Measurements from ENCODE around the gene NPTN. TPM values are rescaled to one million over a fixed set of nuclear protein-coding genes. Genes with fewer than 3 reads are reported as not detected.

The NPTN gene
- 89.0 and 98.5 TPM in 2 replicates for total RNA-seq
- polyA plus RNA-seq (2012) = 185 TPM

DNA sequence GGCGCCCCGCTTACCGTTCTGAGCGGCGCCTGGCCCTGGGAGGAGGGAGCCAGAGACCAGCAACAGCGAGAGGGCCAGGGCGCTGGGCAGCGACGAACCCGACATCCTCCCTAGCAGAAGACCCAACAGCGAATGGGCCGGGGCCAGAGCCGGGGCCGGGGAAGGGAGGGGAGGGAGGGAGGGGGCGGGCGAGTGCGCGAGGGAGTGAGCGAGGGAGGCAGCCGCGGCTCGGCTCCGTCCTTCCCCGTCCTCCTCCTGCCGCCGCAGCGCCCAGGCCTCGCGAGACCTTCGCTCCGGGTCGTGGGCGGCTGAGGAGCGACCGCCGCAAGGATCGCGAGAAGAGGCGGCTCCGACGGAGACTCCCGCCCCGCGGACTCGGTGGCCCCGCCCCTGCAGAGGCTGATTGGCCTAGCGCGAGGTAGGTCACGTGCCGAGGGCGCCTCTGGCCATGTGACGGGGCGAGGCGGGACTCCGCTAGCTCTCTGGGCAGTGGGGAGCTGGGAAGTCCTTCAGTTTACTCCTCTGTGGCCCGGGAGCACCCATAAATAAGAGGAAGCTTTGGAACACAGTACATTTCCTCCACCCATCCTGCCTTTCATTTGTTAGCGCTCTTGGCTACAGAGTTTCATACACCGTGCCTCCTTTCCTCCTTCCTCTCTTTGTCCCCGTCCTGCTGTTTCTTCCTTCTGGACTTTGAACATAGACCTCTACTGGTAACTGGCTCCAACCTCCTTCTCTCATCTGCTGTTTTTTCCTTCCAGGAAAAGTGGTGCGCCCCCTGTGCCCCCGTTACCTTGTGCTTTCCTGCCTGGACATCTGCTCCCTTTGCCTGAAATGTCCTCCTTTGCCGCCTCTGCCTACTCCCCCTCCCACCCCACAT is at the start of gene NPTN:
NPTN (minus strand) TSS at position 279 of the 880 bp plus-strand sequence; CDS start at position 105, 174 bp downstream.
- DNase-seq (ENCODE audit: low read depth) = peak; percentile 97

DNA sequence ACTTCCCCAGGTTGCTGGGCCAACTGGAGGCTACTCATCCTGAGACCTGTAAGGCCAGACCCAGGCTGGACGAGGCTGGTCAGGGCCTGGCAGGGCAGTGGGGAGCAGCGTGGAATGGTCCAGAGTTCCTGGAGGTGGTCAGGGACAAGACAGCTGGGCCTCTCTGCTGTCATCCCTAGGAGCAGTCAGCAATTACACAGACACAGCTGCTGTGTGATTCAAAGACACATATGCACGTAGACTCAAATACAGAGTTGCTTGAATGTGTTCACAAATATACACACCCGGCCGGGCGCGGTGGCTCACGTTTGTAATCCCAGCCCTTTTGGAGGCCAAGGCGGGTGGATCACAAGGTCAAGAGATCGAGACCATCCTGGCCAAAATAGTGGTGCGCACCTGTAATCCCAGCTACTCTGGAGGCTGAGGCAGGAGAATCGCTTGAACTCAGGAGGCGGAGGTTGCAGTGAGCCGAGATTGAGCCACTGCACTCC is 49.5 kb upstream of the NPTN start:
- peak; percentile 88 for DNase-seq (ENCODE audit: low read depth)

DNA sequence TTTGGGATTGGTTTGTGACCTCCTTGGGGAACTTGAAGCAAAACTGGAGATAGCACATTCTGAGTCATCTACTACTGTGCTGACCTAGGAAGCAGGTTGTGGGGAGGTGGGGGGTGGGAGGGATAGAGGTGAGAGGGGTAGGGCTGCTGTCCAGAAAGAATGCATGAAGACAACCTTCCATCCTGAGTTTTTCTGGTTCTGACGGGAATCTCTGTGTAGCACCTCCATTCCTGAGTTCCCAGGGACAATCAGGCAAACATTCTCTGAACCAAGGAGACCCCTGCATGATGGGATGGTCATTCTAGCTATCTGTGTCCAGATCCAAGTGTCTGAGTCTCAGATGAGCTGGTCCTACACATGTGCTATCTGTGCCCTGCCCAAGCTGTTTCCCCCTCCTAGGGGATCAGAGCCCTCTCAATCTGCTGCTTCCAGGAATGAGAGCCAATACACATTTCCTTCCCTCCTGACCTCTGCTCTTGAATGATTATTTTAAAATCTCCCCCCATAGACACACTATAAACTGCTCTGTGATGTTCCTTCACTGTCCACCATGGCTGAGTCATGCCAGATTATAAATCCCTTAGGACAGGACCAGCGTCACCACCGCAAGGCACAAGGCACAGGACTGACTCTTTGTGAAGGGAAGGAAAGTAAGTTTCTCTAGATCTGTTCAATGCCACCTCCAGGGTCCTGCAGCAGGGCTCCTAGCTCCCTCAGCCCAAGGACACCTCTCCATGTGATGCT is 48.8 kb upstream of the NPTN start:
- no peak for DNase-seq (ENCODE audit: low read depth)

DNA sequence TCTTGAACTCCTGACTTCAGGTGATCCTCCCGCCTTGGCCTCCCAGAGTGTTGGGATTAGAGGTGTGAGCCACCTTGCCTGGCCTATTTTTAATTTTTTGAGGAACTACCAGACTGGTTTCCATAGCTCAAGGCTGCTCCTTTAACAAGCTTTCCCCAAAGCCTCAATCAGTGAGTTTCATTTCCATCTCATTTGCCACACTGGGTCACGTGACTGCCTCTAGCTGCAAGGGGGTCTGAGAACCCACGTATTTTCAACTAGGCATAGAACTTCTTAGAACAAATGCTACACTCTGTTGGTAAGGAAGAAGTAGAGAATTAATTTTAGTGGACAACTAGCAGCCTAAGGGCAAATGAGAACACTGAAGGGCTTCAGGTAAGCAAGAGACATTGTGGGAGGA is 47.9 kb upstream of the NPTN start:
- no peak for DNase-seq (ENCODE audit: low read depth)

DNA sequence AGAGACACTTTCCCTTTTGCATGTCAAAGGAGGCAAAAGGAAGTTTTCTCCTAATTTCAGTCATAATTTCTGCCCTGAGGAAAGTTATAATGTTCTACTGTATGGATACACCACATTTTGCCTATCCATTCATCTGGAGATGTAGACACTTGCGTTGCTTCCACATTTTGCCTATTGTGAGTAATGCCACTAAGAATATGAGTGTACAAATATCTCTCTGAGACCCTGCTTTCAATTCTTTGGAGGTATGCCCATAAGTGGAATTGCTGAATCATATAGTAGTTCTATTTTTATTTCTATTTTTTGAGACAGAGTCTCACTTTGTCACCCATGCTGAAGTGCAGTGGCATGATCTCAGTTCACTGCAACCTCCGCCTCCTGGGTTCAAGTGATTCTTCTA is 47.4 kb upstream of the NPTN start:
- DNase-seq (ENCODE audit: low read depth) = no peak

DNA sequence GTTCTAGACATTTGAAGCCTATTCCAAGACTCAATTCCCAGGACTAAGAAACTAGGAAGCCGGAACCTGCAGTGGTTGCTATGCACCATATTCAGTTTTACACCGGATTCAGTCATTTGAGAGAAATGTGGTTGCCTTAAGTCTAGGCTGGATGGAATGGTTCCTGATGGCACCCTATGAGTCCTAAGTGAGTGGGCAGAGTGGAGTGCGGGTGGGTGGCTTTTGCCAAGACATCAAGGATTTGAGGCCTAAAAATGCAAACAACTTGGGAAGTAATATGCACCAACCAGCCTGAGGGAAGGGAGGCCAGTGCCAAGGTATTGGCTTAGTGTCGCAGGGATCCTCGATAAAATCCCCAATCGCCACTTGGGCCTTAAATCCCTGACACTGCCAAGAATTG is 46.8 kb upstream of the NPTN start:
- no peak for DNase-seq (ENCODE audit: low read depth)

DNA sequence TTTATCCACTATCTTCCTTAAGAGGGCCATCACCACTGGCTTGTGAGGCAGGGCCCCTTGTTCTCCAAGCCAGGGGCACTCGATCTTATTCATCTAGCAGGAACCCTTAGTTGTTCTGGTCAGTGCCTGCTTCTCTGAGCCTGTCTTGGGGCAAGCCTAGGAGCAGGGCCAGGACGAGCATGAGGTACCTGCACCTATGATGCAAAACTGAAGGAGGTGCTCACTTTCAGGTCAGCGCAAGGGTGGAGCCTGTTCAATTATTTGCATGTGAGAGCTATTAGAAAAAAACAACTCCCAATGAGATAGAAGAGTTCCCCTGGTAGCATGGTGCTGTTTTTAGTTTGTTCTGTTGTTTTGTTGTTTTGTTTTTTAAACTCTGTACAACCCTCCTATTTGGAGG is 46.0 kb upstream of the NPTN start:
- DNase-seq (ENCODE audit: low read depth) = no peak

DNA sequence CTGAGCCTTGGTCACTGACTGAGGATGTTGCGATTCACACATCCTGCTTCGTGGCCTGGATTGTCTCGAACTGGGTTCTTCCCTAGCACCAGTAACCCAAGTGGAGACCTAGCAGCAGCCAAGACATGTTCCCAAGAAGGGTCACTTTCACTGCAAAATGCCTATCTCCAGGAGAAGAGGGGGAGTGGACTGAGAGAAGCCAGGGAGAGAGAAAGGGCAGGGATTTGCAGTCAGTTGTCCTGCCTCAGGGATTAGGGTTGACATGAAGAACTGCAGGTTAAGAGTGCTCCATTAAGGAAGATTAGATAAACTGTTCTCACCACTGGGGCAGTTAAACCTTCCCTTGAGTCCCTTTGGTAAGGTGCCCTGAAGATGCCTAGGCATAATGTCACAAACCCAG is 45.3 kb upstream of the NPTN start:
- no peak for DNase-seq (ENCODE audit: low read depth)

DNA sequence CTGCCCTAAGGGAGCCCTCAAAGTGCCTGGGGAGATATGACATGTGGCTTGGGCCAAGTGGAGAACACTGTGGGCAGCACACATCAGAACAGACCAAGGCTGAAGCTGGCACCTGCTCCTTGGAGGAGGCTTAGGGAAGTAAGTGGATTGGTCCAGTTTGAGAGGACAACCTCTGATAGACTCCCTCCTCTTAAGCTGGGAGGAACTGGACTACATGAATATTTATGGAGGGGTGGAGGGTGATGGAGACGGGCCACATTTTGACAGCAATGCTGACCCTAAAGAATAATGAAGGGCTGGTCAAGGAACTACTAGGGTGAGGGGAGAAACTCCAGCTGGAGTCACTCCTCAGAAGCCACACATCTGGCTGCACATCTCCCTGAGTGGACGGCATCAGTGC is 44.5 kb upstream of the NPTN start:
- DNase-seq (ENCODE audit: low read depth) = no peak

DNA sequence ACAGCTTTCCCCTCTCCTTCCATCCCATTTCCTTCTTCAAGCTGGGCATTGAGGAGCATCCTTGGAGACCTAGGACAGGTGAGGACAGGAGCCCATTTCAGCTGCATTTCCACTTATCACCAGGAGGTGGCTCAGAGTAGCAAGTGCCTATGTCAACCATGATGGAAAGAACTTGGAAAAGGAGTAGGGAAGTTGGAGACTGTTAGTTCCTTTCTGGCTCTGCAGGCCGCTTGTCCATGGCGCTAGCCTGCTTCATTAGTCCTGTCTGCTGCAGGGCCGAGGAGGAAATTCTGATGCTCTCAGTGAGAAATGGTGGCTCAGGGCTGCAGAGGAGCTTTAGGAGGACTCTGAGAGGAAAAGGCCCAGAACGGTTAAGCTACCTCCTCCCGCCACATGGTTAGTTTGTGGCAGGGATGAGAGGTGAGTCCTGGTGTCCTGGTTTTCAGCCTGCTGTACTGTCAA is 44.0 kb upstream of the NPTN start:
- DNase-seq (ENCODE audit: low read depth) = peak; percentile 65

DNA sequence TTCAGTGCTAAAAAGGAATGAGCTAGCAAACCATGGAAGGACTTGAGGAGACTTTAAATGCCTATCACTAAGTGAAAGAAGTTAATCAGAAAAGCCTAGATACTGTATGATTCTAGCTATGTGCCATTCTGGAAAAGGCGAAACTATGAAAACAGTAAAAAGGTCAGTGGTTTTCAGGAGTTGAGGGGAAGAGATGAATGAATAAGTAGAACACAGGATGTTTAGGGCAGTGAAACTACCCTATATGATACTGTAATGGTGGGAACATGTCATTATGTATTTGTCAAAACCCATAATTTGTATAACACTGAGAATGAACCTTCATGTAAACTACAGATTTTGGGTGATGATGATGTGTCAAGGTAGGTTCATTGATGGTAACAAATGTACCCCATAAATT is 41.4 kb upstream of the NPTN start:
- DNase-seq (ENCODE audit: low read depth) = no peak

DNA sequence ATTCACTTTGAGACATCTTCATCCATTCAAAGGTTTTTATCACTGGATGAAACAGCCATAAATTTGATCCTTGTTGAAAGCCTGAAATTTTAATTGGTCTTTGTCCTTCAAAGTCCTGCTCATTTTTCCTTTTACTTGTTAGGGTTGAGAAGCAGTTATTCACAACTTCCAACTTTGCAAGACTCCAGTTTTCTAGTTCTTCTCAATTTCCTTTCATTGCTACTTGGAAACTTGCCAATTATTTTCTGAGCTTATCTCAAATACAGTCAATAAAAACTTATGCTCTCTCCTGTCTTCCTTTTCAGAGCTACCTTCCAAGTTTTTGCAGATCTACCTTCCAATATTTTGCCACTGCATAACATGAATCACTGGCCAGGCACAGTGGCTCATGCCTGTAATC is 27.3 kb upstream of the NPTN start:
- DNase-seq (ENCODE audit: low read depth) = no peak

DNA sequence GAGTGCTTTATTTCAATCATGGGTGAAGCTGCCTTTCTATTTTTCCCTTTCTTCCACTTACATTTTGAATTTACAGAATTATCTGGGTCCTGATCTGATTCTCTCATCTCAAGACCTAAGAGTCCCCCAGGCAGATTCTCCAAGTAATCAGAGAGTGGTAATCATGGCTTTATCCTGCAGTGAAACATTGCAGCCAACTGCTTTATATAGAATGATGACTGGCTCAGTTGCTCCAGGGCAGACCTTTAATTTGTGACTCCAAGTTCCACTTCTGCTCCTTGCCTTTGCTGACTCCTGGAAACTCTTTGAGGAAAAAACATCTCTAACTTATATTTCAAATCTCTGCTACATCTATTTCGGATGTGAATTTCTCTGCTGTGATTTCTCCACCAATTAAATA is 25.5 kb upstream of the NPTN start:
- no peak for DNase-seq (ENCODE audit: low read depth)

DNA sequence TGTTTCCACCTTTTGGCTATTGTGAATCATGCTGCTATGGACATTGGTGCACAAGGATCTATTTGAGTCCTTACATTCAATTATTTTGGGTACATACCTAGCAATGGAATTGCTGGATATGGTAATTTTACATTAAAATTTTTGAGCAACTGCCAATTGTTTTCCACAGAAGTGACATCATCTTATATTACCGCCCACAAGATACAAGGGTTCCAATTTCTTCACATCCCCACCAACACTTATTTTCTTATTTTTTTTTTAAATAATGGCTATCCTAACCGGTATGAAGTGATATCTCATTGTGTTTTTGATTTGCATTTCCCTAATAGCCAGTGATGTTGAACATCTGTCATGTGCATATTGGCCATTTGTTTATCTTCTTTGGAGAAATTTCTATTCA is 22.5 kb upstream of the NPTN start:
- no peak for DNase-seq (ENCODE audit: low read depth)

DNA sequence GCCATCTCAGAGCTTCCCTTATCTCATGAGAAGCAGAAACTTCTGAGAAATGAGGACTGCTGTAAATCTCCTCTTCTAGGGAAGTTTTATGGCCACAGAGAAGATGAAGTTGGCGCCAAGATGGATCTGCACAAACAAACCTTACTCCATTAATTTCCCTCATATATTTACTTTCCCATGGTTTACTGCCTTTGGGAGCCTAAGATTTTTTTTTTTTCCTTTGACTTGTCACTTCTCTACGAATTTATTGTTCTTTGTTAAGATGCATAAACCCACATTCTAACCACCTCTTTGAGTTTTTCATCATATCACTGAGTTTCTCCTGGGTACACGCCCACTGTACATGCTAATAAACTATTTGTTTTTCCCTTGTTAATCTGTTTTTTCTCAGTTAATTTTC is 21.5 kb upstream of the NPTN start:
- no peak for DNase-seq (ENCODE audit: low read depth)

DNA sequence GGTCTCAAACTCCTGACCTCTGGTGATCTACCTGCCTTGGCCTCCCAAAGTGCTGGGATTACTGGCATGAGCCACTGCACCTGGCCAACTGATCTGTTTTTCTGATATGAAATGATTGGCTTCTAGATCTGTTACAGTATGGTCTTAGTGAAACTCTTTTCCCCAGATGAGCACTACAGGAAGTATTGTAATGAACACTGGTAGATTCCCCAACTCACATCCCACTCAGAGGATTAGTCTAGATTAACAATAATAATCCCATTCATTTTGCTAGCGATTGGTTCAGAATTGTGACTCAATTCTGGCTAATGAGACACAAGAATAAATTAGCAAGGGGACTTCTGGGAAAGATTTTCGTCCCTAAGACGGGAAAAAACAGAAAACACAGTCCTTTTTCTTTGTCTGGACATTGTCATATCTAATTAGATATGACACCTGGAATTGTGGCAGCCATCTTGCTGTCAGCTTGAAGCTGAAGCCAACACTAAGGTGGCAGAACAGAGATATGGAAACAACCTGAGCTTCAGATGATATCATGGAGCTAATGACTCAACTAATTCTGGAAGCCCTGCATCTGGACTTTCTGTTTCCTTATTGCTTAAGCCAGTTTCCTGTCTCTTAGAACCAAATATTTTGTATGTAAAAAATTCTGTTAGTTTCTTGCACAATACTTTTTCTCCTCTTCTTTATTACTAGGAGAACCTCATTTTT is 17.4 kb upstream of the NPTN start:
- no peak for DNase-seq (ENCODE audit: low read depth)

DNA sequence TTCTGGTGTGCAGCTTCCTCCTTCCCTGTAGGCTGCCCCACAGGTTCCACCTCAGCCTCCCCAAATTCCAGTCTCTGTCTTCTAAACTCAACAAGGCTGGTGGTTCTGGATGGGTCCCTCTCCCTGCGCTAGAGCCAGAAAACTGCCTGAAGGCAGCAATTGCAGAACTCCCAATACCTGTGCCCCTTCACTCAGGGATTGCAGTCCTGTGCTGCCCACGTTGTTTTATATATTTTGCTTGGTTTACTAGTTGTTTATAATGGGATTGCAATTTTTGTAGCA is 14.8 kb upstream of the NPTN start:
- no peak for DNase-seq (ENCODE audit: low read depth)

DNA sequence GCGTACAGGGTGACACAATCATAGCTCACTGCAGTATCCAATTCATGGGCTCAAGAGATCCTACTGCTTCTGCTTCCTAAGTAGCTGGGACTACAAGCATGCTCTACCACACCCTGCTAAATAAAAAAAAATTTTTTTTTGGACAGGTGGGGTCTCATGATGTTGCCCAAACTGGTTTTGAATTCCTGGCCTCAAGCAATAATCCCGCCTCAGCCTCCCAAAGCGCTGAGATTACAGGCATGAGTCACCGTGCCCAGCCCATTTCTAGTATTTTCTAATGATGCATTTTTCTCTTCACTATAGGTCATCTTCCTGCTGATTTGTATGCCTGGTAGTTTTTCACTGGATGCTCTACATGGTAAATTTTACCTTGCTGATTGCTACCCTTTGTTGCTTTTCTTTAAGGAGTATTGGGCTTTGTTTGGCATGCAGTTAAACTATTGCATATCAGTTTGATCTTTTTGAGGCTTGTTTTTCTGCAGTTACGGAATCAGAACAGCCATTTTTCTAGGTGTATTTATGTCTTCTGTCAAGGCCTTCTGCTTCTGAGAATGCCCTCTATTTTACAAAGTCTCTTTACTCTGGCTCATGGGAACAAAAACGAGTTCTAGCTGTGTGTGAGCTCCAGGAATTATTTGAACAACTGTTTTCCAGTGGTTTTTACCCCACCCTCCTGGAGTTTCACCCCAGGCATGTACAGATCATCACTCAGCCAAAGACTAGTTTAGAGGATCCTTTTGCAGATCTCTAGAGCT is 14.2 kb upstream of the NPTN start:
- DNase-seq (ENCODE audit: low read depth) = no peak

DNA sequence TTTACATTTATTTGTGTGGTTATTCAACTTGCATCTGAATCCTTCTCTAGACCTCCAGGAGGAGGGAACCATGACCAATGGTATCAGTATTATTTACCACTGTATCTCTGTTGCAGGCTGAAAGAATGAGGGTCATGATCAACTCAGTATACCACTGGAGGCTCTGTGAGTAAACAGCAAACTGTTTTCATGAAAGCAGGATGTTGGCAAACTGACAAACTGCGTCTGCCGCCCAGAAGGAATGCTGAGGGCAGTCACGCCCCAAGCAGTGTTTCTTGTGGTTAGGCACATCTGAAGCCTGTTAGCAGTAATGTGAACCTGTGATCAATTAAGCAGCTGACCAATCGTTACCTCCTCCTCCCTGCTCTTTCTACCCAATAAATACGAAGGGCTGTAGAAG is 6.3 kb upstream of the NPTN start:
- DNase-seq (ENCODE audit: low read depth) = peak; percentile 67

DNA sequence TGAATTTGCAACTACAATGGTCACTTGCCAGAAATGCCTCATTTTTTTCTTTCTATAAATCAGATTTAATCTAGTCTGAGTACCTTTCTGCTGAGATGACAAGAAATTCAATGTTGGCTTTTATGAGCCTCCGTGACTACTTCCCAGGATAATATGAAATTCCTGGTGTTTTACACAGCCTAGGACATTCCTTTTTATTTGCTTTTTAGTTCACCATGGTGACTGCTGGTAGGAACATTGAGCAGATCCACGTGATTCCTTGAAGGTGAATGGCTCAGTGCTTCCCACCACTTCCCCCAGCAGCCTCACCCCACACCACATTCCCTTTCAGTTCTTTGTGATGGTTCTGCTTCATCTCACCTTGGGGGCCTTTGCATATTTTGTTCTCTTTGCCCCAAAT is 4.3 kb upstream of the NPTN start:
- DNase-seq (ENCODE audit: low read depth) = no peak

DNA sequence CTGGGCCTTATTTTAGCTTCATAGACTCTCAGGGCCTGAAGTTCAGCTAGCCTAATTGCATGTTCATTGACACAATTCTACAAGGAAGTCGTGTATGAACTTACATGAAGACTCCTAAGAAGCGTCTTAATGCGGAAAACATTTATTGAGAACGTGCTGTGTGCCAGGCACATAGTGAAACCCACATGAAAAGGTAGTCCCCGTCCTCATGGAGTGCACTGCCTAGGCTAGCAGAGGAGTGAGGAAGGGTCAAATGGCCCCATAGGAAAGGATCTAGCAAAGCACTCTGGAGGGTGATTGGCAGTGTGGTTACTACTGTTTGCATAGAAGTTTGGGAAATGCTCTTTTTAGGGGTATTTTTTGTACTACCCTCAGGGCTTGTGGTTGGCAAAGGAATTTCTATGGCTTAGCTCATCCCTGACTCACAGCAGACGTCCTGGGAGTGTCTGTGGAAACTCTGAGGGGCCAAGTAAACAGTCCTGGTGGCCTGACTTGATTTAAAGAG is 854 bp upstream of the NPTN start:
- DNase-seq (ENCODE audit: low read depth) = peak; percentile 78

All from myocyte (in vitro differentiated cells).